ENCODE data around the gene DPH3.

- TF ChIP-seq CTCF (conservative IDR thresholded peaks at IDR 0.05; ENCODE audit: low read length) (no peak), EZH2phosphoT487 (IDR thresholded peaks at IDR 0.05; ENCODE audit: borderline replicate concordance, low read depth, low read length) (no peak)
Measured at GRCh38 chr3:16262174-16262573, 2.6 kb downstream of the DPH3 start.

All from OCI-LY7 (cell line).